ENCODE results near the gene ABCG1. TPM values are rescaled to one million over a fixed set of nuclear protein-coding genes. Genes with fewer than 3 reads are reported as not detected.

ABCG1 gene
- total and polyA plus RNA-seq, 2 experiments from 2014 or later, result 1.3 to 4.4 TPM

DNA sequence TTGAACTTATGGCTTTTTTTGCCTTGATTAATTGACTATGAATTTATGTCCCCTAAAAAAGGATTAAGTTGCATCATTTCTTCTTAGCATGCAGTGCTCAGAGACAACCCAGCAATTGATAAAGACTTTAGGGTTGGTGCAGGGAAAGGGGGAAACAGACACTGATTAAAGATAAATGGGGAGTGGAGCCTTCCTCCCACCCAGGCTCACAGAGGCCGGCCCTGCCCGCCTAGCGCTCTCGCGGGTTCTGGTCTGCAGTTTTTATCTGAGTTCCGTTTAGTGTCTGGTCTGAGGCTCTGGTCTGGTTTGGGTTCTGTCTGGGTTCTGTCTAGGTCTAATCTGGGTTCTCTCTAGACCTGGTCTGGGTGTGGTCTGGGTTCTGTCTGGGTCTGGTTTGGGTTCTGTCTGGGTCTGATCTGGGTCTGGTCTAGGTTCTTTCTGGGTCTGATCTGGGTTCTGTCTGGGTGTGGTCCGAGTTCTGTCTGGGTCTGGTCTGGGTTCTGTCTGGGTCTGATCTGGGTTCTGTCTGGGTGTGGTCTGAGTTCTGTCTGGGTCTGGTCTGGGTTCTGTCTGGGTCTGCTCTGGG lies 48.1 kb downstream of the ABCG1 start:
- Histone ChIP-seq H3K9me2 (ENCODE audit: insufficient read depth) (no peaks in the 10 kb centered on the region), H3K36me3 (ENCODE audit: insufficient read depth) (no peaks in the 10 kb centered on the region), H3K4me2 (no peak overlapping the region), H3F3A (replicated peaks; ENCODE audit: low read depth) (no peaks in the 10 kb centered on the region), H3K4me1 (ENCODE audit: insufficient read depth) (no peaks in the 10 kb centered on the region), H4K20me1 (replicated peaks; ENCODE audit: insufficient read depth) (no peaks in the 10 kb centered on the region), H3K27ac (ENCODE audit: low read depth) (no peak overlapping the region), H3K27me3 (ENCODE audit: insufficient read depth) (no peaks in the 10 kb centered on the region), H2AFZ (no peak overlapping the region), H3K4me3 (no peak overlapping the region), H3K79me2 (replicated peaks; ENCODE audit: insufficient read depth) (no peaks in the 10 kb centered on the region)
- DNase-seq (ENCODE audit: low spot score) (no peak), ATAC-seq (no peak)
- Mint-ChIP-seq H3K4me1 (peaks cover 11% of the 10 kb centered on the region), H3K27ac (no peak overlapping the region), H3K36me3 (ENCODE audit: low read depth) (no peaks in the 10 kb centered on the region; the same call in 2 of the 3 replicates), H3K4me3 (no peak overlapping the region), H3K9me3 (no peaks in the 10 kb centered on the region), H3K27me3 (ENCODE audit: insufficient read depth, low read depth, poor library complexity) (peaks cover 9% of the 10 kb centered on the region)
- no peak for TF ChIP-seq STAT1 (IDR thresholded peaks at IDR 0.05; ENCODE audit: unreplicated experiment)
- no peak for TF ChIP-seq ZNF331 (CRISPR knock-in tag; IDR thresholded peaks at IDR 0.05; ENCODE audit: low read depth)
- TF ChIP-seq ZNF114 (CRISPR knock-in tag; IDR thresholded peaks at IDR 0.05), result no peak
- no peak for TF ChIP-seq CREB1 (CRISPR knock-in tag; IDR thresholded peaks at IDR 0.05; ENCODE audit: low read depth)
- no peak for TF ChIP-seq JUNB (IDR thresholded peaks at IDR 0.05; ENCODE audit: unreplicated experiment)
- TF ChIP-seq, protein P1, sequence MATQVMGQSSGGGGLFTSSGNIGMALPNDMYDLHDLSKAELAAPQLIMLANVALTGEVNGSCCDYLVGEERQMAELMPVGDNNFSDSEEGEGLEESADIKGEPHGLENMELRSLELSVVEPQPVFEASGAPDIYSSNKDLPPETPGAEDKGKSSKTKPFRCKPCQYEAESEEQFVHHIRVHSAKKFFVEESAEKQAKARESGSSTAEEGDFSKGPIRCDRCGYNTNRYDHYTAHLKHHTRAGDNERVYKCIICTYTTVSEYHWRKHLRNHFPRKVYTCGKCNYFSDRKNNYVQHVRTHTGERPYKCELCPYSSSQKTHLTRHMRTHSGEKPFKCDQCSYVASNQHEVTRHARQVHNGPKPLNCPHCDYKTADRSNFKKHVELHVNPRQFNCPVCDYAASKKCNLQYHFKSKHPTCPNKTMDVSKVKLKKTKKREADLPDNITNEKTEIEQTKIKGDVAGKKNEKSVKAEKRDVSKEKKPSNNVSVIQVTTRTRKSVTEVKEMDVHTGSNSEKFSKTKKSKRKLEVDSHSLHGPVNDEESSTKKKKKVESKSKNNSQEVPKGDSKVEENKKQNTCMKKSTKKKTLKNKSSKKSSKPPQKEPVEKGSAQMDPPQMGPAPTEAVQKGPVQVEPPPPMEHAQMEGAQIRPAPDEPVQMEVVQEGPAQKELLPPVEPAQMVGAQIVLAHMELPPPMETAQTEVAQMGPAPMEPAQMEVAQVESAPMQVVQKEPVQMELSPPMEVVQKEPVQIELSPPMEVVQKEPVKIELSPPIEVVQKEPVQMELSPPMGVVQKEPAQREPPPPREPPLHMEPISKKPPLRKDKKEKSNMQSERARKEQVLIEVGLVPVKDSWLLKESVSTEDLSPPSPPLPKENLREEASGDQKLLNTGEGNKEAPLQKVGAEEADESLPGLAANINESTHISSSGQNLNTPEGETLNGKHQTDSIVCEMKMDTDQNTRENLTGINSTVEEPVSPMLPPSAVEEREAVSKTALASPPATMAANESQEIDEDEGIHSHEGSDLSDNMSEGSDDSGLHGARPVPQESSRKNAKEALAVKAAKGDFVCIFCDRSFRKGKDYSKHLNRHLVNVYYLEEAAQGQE (IDR thresholded peaks at IDR 0.05; ENCODE audit: unreplicated experiment), result no peak
- no peak for TF ChIP-seq NANOG (IDR thresholded peaks at IDR 0.05; ENCODE audit: borderline replicate concordance)
- TF ChIP-seq, protein P2, sequence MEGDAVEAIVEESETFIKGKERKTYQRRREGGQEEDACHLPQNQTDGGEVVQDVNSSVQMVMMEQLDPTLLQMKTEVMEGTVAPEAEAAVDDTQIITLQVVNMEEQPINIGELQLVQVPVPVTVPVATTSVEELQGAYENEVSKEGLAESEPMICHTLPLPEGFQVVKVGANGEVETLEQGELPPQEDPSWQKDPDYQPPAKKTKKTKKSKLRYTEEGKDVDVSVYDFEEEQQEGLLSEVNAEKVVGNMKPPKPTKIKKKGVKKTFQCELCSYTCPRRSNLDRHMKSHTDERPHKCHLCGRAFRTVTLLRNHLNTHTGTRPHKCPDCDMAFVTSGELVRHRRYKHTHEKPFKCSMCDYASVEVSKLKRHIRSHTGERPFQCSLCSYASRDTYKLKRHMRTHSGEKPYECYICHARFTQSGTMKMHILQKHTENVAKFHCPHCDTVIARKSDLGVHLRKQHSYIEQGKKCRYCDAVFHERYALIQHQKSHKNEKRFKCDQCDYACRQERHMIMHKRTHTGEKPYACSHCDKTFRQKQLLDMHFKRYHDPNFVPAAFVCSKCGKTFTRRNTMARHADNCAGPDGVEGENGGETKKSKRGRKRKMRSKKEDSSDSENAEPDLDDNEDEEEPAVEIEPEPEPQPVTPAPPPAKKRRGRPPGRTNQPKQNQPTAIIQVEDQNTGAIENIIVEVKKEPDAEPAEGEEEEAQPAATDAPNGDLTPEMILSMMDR (conservative IDR thresholded peaks at IDR 0.05; ENCODE audit: low read depth in 2 of 2), result no peak
- no peak for TF ChIP-seq POLR2AphosphoS5 (IDR thresholded peaks at IDR 0.05; ENCODE audit: low read depth)
- TF ChIP-seq EZH2phosphoT487 (IDR thresholded peaks at IDR 0.05; ENCODE audit: unreplicated experiment), result no peak
- no peak for TF ChIP-seq EZH2 (IDR thresholded peaks at IDR 0.05; ENCODE audit: low read depth, unreplicated experiment)
- TF ChIP-seq, protein P3, sequence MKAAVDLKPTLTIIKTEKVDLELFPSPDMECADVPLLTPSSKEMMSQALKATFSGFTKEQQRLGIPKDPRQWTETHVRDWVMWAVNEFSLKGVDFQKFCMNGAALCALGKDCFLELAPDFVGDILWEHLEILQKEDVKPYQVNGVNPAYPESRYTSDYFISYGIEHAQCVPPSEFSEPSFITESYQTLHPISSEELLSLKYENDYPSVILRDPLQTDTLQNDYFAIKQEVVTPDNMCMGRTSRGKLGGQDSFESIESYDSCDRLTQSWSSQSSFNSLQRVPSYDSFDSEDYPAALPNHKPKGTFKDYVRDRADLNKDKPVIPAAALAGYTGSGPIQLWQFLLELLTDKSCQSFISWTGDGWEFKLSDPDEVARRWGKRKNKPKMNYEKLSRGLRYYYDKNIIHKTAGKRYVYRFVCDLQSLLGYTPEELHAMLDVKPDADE (IDR thresholded peaks at IDR 0.05), result no peak
- TF ChIP-seq, protein P4, sequence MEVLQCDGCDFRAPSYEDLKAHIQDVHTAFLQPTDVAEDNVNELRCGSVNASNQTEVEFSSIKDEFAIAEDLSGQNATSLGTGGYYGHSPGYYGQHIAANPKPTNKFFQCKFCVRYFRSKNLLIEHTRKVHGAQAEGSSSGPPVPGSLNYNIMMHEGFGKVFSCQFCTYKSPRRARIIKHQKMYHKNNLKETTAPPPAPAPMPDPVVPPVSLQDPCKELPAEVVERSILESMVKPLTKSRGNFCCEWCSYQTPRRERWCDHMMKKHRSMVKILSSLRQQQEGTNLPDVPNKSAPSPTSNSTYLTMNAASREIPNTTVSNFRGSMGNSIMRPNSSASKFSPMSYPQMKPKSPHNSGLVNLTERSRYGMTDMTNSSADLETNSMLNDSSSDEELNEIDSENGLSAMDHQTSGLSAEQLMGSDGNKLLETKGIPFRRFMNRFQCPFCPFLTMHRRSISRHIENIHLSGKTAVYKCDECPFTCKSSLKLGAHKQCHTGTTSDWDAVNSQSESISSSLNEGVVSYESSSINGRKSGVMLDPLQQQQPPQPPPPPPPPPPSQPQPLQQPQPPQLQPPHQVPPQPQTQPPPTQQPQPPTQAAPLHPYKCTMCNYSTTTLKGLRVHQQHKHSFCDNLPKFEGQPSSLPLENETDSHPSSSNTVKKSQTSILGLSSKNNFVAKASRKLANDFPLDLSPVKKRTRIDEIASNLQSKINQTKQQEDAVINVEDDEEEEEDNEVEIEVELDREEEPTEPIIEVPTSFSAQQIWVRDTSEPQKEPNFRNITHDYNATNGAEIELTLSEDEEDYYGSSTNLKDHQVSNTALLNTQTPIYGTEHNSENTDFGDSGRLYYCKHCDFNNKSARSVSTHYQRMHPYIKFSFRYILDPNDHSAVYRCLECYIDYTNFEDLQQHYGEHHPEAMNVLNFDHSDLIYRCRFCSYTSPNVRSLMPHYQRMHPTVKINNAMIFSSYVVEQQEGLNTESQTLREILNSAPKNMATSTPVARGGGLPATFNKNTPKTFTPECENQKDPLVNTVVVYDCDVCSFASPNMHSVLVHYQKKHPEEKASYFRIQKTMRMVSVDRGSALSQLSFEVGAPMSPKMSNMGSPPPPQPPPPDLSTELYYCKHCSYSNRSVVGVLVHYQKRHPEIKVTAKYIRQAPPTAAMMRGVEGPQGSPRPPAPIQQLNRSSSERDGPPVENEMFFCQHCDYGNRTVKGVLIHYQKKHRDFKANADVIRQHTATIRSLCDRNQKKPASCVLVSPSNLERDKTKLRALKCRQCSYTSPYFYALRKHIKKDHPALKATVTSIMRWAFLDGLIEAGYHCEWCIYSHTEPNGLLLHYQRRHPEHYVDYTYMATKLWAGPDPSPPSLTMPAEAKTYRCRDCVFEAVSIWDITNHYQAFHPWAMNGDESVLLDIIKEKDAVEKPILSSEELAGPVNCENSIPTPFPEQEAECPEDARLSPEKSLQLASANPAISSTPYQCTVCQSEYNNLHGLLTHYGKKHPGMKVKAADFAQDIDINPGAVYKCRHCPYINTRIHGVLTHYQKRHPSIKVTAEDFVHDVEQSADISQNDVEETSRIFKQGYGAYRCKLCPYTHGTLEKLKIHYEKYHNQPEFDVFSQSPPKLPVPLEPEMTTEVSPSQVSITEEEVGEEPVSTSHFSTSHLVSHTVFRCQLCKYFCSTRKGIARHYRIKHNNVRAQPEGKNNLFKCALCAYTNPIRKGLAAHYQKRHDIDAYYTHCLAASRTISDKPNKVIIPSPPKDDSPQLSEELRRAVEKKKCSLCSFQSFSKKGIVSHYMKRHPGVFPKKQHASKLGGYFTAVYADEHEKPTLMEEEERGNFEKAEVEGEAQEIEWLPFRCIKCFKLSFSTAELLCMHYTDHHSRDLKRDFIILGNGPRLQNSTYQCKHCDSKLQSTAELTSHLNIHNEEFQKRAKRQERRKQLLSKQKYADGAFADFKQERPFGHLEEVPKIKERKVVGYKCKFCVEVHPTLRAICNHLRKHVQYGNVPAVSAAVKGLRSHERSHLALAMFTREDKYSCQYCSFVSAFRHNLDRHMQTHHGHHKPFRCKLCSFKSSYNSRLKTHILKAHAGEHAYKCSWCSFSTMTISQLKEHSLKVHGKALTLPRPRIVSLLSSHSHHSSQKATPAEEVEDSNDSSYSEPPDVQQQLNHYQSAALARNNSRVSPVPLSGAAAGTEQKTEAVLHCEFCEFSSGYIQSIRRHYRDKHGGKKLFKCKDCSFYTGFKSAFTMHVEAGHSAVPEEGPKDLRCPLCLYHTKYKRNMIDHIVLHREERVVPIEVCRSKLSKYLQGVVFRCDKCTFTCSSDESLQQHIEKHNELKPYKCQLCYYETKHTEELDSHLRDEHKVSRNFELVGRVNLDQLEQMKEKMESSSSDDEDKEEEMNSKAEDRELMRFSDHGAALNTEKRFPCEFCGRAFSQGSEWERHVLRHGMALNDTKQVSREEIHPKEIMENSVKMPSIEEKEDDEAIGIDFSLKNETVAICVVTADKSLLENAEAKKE (CRISPR knock-in tag; IDR thresholded peaks at IDR 0.05), result no peak

Data from GM23338 (cell line).